M059J (cell line): ENCODE data around the gene RB1. TPM values are rescaled to one million over a fixed set of nuclear protein-coding genes. Genes with fewer than 3 reads are reported as not detected.
A peak's percentile ranks its signal among the peaks of the same experiment; 100 is the strongest.
"Not testable (repeated sequence)": the region's sequence is repeated elsewhere in the genome, so short reads cannot be mapped to it uniquely, and the experiment has no call there.

Experiments
- DNase-seq: peaks from one replicate; pipeline ENCODE4 v3.0.0-alpha.2; 2012; ENCODE audit warnings: low read depth
- total RNA-seq: library from RNA; depleted of rRNA; stranded (reverse); fragments of >200 nt; shearing (Covaris generic); gene quantifications from 2 replicates; pipeline ENCODE4 v1.2.3, GENCODE V29; 2014

The RB1 gene
- total RNA-seq, 1 experiment from 2014 or later, result 5.6 TPM

DNA sequence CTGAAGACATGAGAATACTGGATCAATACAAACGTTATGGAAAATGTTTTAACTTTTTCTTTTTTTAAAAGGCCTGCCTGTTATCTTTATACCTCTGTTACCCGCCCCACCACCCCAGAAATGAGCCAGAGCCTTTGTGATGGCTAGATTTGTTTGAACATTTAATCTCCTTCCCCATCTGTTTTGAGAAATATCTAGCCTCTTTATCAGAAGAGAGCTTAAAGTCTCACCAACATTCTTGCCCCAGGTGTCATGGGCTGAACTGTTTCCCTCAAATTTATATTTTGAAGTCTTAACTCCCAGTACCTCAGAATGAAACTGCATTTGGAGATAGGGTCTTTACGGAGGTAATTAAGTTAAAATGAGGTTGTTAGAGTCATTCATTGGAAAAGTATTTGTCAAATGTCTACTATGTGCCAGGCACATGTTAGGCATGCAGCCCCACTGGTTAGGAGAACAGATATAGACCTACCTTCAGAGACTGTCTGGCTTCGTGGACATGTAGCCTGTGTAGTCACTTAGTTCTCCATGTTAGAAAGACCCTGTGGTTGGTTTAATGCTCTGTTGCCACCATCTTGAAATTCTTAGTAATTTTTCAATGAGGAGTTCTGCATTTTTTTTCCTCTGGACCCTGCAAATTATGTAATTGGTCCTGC is 6.3 kb upstream of the RB1 start:
- no peak for DNase-seq

DNA sequence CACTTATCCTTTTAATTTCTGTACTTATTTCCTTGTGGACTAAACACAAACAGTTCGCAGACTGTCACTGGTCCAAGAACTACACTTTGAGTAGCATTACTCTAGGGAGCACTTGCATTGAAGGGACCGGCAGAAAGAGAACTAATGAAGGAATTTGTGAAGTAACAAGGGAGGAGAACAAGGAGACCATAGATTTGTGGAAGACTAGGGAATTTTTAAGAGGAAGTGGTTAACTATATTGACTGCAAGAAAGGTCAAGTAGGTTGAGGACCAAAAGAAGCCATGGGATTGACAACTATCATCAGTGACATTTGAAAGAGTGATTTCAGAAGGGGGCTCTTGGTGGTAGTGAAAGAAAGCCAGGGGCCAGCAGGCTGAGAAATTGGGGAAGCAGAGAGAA is 4.0 kb upstream of the RB1 start:
- DNase-seq, result no peak

DNA sequence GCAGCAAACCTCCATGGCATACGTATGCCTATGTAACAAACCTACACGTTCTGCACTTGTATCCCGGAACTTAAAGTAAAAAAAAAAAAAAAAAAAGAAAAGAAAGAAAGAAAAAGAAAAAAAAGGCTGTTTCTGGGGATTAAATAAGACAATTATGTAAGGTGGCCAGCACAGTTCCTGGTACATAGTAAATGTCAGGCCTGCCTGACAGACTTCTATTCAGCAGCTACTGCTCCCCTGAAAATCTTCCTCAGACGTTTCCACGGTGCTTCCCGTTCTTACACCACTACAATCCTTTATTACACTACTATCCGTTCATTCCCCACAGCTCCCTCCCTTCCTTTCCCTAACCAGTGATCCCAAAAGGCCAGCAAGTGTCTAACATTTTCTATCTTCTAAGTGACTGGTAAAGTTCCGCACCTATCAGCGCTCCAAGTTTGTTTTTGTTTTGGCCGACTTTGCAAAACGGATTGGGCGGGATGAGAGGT is 636 bp upstream of the RB1 start:
- no peak for DNase-seq

DNA sequence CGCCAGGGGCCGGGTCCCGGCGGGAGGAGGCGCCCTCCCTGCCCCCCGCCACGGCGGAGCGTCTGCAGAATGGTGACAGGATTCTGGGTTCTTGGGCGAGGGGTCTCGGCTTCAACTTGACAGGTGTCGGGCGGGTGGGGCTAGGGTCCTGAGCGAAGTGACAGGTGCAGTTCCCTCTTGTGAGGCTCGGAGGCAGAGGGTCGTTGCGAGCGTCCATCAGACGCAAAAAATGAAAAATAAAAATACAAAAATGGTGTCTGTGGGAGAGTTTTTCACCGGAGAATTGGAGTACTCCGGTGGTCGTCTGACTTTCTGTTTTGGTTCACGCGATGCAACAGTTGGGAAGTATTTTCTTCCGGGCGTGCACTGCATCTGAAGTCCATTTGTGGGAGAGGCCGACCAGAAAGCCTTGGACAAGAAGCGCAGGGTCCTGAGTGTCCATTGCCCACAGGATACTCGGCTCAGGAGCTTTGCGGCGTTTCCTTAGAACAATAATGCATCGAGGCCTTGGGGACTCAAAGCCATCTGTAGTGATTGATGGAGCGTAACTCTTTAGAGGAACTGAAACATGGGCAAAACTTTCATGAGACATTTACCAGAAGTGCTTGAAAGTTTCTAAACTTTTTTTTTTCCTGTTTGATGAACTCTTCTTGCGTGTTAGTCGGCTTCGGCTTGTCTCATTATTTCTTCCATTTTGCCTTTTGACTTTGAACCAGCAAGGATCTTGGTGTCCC is 759 bp downstream of the RB1 start:
- DNase-seq, result peak; percentile 64

DNA sequence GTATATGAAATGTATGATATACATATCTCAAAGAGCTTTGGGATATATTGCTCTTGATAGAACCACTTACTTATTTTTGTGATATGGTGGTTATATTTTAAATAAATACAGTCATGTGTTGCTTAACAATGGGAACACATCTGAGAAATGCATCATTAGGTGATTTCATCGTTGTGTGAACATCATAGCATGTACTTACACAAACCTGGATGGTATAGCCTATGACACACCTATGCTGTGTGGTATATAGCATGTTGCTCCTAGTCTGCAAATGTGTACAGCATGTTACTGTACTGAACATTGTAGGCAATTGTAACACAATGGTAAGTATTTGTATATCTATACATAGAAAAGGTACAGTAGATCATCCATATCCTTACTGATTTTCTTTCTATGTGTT is 7.7 kb downstream of the RB1 start:
- DNase-seq, result no peak

DNA sequence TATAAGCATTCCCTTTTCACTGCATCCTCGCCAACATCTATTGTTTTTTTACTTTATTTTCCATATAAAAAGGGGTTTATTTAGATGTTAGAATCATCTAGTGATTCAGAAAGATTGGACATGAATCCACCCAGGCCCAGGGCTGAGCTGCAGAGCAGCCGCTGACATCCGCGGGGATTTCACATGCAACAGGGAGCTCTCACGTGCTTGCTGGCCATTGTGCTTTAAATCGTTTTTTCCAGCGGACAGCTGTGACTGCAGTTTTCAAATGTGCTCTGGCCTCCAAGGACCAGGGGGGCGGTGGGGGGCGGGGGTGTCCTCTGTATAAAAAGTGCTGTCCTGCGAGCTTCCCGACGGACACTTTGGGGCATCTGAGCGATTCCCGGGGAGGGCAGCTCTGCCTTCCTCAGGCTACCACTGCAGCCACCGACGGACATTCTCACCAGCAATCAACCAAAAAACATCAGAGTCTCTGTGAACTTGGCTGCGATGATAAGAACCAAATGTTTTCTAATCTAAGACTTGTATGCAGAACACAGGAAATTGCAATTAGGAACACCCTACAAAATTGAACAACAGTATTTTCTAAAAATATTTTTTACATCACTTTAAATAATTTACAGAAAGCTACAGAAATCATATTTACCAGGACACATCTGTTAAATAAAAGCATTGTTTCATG is 12.6 kb downstream of the RB1 start:
- no peak for DNase-seq

DNA sequence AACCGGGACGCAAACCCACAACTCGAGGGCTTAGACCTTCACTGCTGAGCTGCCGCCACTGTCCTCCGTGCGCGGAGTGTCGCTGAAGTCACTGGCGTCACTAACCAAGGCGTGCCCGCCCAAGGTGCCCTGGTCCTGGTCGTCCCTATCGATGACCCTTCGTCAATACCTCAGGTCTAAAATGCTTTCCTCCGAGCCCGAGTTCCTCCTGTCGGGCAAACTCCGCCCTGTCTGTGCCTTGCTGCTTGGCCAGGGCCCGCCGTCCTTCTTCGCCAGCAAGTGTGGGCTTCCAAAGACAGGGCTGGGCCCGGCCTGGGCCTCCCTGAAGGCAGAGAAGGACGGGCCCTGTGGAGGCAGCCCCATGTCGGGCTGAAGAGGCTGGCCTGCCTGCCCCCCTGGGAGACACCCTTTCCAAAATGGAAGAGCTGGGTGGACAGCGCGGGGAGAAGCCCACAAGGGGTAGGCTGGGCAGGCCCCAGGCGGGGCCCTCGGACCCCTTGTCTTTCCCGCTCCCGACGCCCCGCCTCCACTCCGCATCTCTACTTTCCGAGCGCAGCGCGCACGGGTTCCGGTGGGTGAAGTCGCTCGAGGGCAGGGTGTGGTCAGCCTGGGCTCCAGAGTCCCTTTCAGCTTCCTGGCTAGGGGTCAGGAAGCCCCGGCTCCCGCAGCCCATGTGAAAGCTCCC is 13.4 kb downstream of the RB1 start:
- DNase-seq, result no peak

DNA sequence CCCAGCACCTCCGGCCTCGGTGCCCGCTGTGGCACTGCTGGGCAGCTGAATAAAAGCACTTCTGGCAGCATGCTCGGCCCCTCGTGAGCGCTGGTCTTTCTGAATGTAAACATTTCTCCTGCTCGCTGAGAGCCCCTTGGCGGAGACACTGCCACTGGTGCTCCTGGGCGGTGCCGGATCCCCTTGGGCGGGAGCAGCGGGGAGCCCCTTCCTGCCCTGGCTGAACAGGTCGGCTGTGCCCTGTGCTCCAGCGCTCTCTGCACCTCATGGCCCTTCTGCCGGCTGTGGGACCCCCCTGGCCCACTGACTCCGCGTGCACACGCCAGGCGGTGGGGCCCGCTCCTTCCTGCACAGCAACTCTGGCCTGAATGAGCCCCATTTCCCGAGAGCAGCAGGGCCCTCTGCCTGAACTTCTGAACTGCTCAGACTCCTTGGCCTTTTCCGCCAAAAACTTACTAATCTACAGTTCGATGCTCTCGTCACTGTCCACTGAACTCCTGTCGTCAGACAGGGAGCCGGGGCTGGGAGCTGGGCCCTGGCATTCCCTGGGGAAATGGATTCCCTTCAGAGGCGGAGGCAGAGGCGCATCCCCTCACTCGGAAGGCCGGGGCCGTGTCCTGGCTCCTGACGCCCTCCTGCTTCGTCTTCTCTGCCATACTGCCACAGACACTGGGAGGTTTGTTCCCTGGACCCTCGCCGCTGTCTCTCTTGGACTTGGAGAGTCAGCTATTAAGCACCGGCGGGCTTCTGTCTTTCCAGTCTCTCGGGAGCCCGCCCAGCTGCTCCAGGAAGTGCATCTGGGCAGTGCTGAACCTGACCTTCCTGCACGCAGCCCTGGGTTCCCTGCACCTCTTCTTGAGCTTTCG is 14.2 kb downstream of the RB1 start:
- no peak for DNase-seq

DNA sequence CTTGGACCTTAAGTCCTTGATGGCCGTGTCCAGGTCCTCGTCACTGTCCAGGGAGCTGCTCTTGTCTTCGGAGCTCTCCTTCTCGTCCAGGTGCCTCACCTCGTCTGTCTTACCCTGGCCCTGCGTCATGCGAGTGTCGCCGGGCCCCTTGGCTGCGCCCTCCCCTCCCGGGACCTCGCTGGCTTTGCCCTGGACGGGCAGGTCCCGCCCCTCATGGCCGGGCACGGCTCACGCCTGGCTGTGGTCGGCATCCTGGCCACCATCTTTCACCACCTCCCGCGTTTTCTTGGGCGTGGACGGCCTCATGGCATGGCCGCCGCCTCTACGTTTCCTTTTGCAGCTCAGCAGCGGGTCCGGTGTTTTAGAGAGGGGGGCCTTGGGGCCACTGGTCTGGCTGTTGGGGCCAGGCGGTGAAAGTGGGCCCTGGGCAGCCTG is 14.8 kb downstream of the RB1 start:
- DNase-seq, result no peak

DNA sequence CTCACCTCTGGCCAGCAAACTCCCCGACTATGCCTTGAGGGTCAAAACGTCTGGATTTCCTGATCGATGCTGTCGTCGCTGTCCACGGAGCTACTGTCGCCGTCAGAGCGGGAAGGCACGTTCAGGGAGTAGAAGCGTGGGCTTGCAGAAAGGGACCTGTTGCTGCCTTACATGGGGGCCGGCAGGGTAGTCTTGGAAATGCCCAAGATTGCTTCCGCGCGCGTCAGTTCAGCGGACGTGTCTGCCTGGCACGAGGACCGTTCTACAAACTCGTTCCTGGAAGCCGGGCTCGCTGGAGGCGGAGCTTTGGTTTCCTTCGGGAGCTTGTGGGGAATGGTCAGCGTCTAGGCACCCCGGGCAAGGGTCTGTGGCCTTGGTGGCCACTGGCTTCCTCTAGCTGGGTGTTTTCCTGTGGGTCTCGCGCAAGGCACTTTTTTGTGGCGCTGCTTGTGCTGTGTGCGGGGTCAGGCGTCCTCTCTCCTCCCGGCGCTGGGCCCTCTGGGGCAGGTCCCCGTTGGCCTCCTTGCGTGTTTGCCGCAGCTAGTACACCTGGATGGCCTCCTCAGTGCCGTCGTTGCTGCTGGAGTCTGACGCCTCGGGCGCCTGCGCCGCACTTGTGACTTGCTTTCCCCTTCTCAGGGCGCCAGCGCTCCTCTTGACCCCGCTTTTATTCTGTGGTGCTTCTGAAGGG is 15.4 kb downstream of the RB1 start:
- no peak for DNase-seq

DNA sequence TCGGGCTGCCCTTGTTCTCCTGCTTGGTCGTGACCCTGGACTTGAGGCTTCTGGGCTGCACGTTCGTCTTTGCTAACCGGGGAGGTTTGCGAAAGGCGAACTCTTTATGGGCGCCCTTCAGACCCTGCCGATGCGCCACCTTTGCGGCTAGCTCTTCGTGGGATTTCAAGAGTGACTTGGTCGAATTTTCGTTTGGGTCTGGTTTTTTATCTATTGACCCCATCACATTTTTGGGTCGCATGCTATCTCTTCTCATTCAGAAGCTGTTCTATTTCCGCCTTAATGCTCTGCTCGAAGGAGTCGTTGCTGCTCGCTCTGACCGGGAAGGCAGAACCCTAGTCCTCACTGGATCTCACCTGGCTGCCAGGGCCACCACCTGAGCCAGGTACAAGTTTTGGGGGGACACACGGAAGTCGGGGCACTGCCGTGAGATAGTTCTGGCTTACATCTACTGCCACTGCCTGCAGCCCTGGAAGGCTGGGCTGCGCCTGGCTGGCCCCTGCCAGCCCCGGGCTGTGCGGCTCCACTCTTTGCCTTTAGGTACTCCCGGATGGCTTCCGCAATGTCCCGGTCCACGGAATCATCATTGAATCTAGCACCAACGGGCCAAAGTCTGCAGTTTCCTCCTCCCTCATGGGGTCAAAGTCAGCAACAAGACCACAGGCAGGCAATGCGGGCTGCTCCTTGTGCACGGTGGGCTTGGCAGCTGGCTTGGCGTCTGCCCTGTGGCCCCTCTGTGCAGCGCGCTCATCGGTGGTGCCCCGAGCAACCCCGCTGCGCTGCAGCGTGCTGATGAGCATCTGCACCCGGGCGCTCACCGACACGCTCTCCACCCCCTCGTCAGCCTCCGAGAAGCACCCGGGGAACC is 16.2 kb downstream of the RB1 start:
- no peak for DNase-seq

DNA sequence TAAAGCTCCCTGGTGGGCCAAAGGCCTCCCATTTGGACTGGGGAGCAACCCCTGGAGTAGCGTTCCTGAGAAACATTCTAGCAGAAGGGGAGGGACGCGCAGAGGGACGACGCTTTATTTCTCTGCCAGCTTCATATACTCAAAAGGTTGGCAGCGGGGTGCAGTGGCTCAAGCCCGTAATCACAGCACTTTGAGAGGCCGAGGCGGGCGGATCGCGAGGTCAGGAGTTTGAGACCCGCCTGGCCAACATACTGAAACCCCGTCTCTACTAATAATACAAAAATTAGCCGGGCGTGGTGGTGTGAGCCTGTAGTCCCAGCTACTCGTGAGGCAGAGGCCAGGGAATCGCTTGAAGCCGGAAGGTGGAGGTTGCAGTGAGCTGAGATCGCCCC is 16.8 kb downstream of the RB1 start:
- no peak for DNase-seq

DNA sequence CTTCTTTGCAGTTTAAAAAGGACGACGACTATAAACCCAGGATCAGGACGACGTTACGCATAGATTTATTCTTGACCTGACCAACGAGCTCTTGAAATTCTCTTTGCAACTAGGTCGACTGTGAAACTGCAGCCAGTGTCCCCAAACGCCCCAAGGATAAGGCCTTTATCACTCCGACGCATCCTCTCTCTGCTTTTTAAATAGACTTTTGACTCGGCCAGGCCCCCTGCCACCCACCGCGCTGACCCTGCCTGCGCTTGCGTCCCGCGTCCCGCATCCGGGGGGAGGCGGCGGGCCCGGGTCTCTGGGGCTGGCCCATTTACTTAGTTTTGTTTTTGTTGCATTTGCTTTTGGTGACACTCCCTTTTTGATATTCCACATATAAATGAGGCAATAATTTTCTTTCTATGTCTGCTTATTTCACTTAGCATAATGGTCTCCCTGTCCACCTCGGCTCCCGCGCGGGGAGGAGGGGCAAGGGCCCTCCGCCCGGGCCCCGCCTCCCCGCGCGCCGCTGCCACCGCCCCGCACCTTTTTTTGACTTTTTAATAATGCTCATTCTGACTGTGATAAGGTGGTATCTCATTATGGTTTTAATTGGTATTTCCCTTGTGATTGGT is 17.4 kb downstream of the RB1 start:
- no peak for DNase-seq

DNA sequence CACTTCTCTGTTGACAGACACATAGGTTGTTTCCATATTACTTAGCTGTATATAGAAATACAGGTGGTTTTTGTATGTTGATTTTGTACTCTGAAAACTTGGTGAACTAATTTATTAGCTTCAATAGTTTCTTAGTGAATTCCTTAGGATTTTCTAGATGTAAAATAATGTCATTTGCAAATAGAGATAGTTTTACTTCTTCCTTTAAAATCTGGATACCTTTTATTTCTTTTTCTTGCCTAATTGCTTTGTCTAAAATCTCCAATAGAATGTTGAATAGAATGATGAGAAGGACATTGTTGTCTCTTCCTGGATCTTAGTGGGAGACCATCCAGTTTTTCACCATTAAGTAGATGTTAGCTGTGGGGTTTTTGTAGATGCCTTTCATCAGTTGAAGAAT is 18.7 kb downstream of the RB1 start:
- DNase-seq, result no peak

DNA sequence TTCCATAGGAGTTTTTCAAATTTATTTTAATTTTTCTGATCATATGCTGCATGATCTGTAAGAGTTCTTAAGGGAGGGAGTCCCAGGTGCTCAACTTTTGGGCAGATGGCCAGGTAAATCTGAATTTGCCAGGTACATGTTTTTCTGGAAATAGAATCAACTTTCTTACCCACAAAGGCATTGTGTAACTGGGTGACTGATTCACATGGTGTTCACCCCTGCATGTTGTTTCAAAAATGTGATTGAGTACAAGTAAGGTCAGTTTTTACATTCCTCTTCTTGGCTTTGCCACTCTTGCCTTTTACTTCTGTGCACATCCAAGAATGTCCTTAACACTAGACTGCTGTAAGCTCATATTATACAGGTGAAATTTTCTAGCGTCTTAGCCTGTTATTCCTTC is 30.4 kb downstream of the RB1 start:
- peak; percentile 4 for DNase-seq

DNA sequence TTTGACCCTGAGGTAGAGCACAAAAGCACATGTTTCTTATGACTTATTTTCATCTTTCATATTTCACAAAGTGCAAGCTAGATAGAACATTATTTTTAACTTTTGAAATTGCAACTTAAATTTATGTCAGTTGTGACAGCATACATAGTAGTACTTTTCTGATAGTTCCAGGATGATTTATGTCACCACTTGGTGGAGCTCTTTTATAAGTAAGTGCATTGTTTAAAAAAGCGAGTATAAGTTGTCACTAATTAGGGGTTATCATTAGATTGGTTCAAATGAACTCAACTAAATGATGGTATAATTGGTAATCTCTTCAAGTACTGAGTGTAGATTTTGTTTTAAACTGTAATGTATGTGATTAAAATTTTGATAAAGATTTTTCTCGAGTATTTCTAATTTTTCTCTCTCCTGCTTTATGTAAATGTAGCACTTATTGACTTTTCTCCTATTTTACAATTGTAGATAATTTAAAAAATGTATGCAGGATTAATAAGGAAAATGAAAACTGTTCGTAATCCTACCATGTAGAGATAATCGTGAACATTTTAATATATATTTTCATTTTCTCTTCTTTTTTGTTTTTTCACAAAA is 31.1 kb downstream of the RB1 start:
- peak; percentile 12 for DNase-seq

DNA sequence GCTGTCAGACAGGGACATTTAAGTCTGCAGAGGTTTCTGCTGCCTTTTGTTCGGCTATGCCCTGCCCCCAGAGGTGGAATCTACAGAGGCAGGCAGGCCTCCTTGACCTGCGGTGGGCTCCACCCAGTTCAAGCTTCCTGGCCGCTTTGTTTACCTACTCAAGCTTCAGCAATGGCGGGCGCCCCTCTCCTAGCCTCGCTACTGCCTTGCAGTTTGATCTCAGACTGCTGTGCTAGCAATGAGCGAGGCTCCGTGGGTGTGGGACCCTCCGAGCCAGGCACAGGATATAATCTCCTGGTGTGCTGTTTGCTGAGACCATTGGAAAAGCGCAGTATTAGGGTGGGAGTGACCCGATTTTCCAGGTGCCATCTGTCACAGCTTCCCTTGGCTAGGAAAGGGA is 35.6 kb downstream of the RB1 start:
- DNase-seq, result not testable (repeated sequence)

DNA sequence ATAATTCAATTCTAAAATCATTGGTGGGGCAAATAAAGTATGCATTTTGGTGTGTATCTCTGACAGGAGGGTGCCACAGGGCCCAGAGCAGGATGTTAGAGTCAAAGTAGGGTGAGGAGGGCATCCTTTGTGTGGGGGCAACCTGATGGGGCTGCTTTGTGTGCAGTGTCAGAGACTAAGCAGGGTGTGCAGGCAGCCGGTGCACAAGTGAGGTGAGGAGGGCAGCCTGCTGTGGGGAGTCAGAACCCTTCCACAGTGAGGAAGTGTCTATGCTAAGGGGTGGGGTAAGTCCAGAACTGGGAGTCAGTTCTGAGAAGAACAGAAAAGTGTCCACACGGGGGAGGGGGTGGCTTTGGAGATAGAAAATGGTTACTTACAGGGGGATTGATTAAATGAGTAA is 40.7 kb downstream of the RB1 start:
- DNase-seq, result no peak

DNA sequence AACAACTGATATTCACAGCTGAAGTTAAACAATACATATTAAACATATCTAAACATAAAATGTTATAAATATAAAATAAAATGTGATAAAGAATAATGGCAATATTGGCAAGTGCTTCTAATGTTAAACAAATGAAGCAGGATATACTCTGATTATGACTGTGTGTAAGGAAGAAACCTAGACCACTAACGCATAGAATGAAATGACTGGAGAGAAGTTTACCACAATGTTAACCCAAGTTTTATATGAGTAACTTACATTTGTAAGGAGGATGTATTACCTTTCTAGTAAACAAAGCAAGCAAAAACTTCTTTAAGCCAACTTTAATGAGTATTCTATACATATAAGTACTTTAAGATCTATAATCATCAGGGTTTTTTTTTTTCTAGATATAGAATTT is 43.0 kb downstream of the RB1 start:
- DNase-seq, result no peak
